ENCODE results near the gene TTN.
"Not testable (repeated sequence)": the region's sequence is repeated elsewhere in the genome, so short reads cannot be mapped to it uniquely, and the experiment has no call there.

Gene TTN

DNA sequence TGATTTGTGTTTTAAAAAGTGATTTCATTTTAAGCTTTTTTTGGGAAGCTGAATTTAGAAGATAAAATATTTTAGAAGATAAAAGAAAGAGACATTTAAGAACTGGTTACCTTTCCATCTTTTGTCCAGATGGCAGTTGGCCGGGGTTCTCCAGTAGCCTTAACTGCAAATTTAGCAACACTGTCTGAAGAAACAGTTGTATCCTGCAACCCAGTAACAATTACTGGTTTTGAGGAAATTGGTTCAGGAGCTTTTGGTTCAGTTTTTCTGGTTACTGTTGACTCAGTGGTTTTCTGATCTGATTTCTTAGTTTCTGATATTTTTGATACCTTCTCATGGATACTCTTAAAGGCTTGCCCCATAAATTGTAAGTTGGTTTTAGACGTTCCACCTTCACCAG is 277.1 kb downstream of the TTN start:
- no peak for DNase-seq (ENCODE audit: low read depth in 2 of 2)

DNA sequence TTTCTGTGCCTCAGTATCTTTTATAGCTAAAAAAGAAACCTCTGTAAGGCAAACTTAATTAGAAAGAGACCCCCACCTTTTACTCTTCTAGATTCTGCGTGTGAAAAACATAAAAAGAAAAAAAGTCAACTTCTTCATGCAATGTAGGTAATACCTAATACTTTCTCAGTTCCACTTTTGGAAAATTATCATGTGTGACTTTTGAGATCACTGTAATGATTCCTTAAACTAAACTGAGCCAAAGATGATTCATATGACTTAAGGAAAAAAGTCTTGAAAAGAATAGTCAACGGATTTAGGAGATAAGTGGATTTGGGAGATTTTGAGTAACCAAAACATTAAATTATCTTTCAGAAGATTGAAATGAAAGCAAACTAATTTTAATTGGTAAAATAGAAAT is 278.0 kb downstream of the TTN start:
- DNase-seq (ENCODE audit: low read depth in 2 of 2), result no peak

DNA sequence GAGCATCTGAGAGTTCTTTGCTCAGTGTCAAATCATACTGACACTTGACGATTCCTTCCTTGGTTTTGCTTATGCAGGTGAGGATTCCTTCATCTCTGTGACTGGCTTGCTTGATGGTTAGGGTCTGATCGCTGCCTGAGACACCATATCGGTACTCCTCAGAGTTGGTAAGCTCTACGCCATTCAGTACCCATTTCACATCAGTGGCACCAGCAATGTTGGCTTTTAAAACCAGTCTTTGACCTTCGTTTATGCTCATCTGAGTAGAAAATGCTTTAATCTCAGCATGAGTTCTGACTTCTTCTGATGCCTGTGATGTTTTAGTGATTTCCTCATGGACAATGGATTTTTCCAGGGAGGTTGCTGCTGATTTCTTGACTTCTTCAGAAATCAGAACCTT is 278.6 kb downstream of the TTN start:
- no peak for DNase-seq (ENCODE audit: low read depth in 2 of 2)

DNA sequence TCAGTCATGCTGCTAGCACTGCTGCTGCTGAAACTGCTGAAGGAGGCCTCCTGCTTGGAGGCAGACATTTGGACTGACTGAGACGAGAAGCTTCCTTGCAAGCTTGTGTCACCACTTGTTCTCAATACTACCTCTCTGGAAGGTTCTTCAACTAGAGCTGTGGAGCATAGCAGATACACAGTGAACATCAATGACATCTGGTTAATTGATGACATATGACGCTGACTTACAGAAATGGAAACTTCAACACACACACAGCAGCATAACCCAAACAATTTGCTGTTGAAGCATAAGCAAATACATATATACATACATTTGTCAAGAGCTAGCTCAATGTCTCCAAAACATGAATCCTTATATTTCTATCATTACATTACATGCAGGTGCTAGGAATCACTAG is 279.6 kb downstream of the TTN start:
- no peak for DNase-seq (ENCODE audit: low read depth in 2 of 2)

DNA sequence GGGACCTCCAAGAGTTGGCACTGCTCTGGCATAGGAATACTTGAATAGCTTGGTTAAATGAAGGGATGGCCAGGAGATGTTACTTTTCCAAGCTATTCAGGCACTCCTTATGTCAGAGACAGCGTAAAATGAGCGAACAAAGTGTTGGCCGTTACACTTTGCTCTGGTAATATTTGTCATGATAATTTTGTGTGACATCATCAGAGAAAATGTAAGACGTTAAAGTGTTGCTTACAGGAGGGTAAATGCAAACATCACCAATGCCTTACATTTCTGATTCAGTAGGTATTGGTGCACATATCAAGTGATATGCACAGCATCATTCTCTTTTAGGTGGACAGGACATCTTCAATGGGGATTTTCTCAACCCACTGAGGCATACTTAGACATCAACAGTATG is 281.0 kb downstream of the TTN start:
- no peak for DNase-seq (ENCODE audit: low read depth in 2 of 2)

DNA sequence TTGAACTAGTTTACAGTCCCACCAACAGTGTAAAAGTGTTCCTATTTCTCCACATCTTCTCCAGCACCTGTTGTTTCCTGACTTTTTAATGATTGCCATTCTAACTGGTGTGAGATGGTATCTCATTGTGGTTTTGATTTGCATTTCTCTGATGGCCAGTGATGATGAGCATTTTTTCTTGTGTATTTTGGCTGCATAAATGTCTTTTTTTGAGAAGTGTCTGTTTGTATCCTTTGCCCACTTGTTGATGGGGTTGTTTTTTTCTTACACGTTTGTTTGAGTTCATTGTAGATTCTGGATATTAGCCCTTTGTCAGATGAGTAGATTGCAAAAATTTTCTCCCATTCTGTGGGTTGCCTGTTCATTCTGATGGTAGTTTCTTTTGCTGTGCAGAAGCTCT is 281.8 kb downstream of the TTN start:
- DNase-seq (ENCODE audit: low read depth in 2 of 2), result not testable (repeated sequence)

DNA sequence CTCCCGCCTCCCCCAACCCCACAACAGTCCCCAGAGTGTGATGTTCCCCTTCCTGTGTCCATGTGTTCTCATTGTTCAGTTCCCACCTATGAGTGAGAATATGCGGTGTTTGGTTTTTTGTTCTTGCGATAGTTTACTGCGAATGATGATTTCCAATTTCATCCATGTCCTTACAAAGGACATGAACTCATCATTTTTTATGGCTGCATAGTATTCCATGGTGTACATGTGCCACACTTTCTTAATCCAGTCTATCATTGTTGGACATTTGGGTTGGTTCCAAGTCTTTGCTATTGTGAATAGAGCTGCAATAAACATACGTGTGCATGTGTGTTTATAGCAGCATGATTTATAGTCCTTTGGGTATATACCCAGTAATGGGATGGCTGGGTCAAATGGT is 282.2 kb downstream of the TTN start:
- DNase-seq (ENCODE audit: low read depth in 2 of 2), result not testable (repeated sequence)

DNA sequence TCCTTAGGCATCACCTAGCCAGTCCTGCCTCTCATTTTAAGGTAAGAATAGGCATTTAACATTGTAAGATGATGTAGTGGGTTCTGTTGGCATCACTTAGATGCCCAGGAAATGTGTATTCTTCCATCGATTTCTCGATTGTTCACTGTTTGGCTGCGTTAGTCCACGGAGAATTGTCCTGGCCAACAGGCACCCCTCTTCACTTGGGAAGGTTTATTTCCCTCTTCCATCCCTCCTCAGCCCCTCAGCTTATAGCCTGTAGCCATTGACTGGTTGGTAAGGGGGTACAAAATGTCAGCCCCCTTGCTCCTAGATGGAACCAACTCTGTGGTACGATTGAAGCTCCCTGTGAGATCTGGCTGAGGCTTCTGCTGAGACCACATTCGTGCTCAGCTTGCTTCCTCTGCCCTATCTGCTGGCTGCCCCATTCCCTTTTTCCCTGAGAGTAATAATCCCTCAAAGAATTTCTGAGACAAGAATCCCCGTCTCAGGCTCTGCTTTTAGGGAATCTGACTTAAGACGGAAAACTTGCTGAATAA is 283.6 kb downstream of the TTN start:
- DNase-seq (ENCODE audit: low read depth in 2 of 2), result no peak

DNA sequence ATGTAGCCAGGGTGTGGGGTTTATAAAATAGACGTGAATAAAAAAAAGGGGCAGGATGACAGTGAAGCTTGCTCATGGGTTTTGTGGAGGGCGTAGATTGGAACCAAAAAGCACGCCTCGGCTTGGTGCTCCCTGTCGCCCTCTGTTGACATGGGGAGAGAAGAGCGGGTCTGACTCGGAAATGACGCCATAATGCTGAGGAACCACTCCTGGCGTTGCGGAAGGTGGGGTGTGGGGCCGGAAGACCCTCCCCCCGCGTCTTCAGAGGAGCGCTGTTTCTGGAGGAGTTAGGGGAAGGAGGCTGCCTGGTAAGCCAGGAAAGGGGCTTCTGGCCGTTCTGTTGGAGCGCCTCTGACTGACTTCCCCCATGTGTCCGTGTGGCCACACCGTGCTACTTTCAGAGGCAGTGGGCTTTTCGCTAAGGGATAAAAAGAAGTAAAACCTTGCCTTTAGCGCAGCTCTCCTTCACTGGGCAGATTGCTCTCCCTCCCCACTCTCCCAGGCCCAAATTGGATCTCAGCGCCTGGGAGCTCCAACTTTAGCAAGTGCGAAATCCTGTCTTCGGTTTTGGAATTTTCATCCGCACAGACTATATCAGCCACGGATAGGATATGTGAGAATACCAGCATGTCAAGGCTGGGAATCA is 284.1 kb downstream of the TTN start:
- peak; percentile 65 to 83 for DNase-seq (ENCODE audit: low read depth in 2 of 2)

DNA sequence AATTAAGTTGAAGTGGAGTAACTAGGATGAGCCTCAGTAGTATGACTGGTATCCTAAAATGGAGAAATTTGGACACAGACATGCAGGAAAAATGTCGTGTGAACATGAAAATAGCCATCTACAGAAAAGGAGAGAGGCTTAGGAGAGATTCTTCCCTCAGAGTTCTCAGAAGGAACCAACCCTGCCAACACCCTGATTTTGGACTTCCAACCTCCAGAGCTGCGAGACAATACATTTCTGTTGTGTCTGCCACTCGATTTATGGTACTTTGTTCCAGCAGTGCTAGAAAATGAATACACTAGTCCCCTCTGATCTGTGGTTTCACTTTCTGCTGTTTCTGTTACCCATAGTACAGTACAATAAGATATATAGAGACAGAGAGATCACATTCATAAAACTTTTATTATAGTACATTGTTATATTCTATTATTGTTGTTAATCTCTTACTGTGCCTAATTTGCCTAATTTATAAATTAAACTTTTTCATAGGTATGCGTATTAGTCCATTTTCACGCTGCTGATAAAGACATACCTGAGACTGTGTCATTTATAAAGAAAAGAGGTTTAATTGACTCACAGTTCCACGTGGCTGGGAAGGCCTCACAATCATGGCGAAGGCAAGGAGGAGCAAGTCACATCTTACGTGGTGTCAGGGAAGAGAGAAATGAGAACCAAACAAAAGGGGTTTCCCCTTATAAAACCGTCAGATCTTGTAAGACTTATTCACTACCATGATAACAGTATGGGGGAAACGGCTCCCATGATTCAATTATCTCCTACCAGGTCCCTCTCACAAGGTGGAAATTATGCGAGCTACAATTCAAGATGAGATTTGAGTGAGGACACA is 285.7 kb downstream of the TTN start:
- peak in 1 of 2 donors; percentile 33 for DNase-seq (ENCODE audit: low read depth in 2 of 2)

DNA sequence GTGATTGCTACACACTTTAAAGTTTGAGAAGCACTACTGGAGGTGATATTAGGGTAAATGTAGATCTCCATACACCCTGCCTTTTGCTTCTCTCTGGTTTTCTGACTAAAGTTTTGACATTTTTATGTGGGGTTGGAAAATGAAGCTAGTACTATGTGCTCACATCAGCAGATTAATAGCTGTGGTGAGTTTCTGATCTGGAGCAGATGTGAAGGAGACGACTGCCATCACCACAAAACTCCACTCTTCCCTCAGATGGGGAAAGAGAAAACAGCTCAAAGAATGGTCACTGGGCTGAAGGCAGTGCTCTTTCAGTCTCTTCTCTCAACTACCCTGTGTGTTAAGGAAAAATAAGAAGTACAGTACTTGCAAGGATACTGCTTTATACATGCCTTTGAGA is 289.7 kb downstream of the TTN start:
- no peak for DNase-seq (ENCODE audit: low read depth in 2 of 2)

DNA sequence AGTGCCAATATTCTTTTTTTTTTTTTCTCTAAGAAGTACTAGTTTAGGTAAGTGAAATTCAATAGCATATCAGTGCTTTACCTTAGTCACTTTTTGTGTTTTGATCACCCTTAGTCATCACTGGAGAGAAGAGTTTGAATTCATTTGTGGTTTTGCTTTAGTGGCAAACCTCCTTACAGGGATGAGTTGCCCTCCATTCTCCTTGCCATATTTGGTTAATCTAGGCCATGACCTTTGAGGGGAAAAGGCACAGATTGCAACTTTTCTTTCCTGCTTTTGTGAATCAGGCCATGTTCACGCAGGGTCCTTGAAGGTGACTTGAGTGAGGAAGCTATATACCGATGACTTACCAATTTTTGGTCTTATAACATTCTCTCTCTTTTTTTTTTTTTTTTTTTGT is 292.6 kb downstream of the TTN start:
- DNase-seq (ENCODE audit: low read depth in 2 of 2), result peak; percentile 41 to 44

DNA sequence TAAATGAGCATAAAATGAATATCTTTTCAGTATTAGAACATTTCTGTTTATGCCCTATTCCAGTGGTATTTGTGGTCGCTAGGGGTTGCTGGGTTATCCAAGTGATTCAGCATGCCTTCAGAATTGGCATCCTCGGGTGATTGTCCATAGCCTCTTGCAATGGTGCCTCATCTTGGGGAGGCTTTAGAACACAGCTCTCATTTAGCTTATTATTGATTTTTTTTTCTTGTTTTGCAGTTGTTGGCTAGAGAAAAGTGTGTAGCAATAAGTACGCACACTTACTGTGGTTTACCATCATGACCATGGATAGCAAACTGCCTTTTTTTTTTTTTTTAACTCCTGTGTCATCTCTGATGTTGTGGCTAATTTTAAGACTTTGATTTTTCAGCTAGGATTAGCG is 293.3 kb downstream of the TTN start:
- no peak for DNase-seq (ENCODE audit: low read depth in 2 of 2)

DNA sequence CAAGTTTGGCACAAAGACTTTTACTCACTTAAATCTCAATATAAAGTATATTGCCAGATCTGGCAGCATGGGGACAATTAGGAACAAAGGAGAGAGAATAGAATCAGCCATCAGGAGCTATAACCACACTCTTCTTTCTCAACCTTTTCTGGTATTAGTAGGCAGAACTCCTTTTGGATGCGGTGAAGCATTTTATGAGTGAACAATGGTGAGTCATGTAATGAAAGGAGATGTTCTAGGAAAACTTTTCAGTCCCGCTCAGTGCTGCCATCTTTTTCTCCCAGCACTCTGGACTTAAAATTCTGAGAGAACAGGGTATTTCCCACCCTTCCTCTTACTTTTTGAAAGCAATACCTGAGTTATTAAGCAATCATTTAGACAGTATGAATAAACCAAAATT is 294.7 kb downstream of the TTN start:
- no peak for DNase-seq (ENCODE audit: low read depth in 2 of 2)

DNA sequence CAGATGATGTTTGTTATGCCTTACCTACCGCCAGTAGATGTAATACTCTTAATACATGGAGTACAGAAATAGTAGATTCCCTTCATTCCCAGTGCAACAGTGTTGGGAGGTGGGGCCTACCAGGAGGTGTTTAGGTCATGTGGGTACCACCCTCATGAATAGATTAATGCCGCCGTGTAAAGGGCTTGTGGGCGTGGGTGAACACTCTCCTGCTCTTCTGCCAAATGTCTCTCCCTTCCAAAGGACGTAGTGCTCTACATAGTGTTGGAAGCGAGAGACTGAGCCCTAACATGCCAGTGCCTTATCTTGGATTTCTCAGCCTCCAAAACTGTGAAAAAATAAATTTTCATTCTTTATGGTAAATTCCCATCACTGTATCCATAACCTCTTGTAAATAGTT is 296.8 kb downstream of the TTN start:
- no peak for DNase-seq (ENCODE audit: low read depth in 2 of 2)

DNA sequence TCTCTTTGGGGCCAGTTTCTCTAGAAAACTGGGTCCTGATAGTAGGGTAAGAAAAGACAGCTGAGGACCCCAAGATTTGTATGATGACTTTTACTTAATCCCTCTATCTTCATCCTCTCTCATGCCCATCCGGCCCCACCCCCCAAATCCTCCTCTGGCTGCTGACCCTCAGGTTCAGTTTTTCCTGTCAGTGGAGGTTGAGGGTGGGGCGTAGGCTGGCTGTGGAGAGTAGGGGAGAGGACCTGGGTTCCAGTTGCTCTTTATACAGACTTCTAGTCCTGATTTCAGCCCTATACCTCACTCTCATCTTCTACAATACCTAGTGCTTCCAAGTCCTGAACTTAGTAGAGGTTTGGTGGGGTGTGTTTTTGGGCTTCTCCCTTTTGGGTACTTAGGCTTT is 298.6 kb downstream of the TTN start:
- no peak for DNase-seq (ENCODE audit: low read depth in 2 of 2)

DNA sequence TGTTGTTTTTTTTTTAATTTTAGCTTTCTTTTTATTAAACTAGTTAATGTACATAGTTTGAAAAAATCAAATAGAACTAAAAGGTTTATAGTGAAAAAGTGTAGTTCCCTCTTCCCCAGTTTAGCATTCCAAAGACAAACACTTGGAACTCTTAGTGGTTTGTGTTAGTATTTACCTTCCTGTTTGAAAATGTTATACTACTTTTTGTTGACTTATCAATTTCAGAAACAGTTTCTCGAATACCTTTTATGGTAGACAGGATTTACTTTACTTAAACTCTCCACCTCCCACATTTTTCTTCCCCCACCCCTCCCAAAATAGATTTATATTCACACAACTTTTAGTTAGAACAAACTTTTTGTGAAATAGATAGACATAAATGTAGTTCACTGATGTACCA is 300.3 kb downstream of the TTN start:
- DNase-seq (ENCODE audit: low read depth in 2 of 2), result no peak

DNA sequence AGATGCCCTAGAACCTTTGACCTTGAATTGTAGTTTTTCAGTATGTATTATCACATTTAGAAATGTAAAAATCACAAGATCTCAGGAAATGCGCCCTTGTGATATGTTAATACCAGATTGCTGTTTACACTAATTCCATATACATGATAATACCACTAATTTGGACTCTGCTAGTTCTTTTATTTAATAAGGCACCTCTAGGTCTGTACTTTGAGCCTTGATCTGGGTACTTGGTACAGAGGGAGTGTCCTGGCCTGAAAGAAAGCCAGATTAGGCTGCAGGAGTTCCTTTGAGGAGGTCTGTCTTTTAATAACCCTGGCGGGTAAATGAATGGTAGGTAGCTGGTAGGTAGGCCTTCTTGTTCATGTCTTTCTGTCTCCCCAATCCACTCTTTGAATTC is 300.7 kb downstream of the TTN start:
- no peak for DNase-seq (ENCODE audit: low read depth in 2 of 2)

DNA sequence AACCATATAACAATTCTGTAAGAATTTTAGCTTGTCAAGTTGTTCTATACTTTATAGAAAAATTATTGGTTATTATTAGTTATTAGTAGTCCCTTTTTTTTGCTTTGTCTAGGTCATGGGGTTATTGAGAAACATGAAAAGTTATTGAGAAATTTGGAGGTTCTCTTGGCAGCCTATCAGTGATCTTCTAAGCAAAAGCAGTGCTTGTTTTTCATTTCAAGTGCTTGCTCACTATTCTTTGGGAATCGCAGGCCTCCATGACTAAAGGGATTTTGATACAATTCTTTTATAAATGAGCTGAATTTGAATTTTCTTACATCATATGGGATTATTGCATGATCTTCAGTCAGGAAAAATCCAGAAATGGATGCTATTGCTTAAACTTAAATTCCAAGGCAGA is 301.1 kb downstream of the TTN start:
- DNase-seq (ENCODE audit: low read depth in 2 of 2), result no peak

DNA sequence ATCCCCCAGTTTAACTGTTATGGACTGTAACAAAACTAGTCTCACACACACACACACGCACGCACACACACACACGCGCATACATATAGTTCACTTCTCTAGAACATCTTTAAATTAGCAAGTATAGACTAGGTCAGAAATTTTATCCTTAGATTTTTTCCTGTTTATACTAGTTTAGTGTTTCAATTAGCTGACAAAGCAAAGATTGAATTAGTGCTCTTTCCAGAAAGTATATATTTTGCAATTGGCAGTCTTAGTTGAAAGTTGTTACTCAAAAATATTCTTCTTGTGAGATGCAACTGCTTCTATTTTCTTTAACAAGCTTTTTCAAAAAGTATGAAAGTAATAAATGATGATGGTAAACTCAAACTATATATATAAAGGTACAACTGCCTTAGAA is 304.5 kb downstream of the TTN start:
- no peak for DNase-seq (ENCODE audit: low read depth in 2 of 2)

DNA sequence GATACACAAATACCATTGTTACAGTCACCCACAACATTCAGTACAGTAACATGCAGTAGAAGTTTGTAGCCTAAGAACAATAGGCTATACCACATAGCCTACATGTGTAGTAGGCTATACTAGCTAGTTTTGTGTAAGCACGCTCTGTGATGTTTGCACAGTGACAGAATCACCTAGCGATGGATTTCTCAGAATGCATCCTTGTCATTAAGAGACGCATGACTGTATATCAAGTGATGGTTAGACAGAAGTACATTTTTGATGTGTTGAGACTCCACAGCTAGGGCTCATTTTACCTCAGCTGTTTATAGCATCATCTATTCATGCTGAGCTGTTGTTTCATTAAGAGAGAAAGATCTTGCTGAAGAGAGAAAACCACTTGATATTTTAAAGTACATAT is 307.6 kb downstream of the TTN start:
- DNase-seq (ENCODE audit: low read depth in 2 of 2), result no peak

DNA sequence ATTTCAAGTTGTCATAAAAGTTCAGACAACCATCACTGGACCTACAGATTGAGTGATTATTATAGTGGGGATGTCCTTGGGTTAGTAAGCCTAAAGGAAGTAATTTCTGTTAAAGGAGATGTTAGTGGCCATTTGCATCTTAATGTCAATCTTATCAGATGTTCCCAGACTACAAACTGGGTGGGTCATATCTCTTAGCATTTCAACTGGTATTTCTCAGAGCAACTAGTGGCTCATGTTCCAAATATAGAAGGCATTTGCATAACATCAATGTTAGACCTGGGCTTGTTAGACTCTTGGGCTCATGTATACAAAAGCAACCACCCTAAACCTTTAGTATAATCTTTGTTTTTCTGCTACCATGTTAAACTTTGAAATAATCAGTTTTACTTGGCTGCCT is 309.1 kb downstream of the TTN start:
- DNase-seq (ENCODE audit: low read depth in 2 of 2), result no peak

DNA sequence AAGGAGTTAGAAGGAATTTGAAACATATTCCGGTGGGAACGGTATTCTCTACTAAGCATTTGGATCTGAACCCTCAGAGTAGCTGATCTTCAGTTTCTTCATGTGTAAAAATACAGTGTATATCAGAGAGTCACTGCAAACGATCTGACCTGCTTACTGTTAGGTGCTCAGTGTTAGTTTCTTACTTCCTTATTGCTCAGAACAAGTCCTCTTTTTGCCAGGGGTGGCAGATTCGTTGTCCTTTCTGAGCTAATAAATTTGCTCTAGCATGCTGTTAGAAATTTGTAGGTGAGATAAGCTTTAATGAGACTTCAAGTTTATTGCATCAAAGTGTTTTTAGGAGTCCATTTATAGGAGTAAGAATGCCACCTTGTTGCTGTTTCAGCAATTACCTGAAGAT is 311.2 kb downstream of the TTN start:
- no peak for DNase-seq (ENCODE audit: low read depth in 2 of 2)

All from stimulated activated CD4-positive, alpha-beta T cell treated with anti-CD3 and anti-CD28 coated beads, Interleukin-15, amount 100 ng/mL, for 48 hours (primary cell).